ENCODE data around the gene SLFN5.
"Not testable (repeated sequence)": the region's sequence is repeated elsewhere in the genome, so short reads cannot be mapped to it uniquely, and the experiment has no call there.

SLFN5 gene

DNA sequence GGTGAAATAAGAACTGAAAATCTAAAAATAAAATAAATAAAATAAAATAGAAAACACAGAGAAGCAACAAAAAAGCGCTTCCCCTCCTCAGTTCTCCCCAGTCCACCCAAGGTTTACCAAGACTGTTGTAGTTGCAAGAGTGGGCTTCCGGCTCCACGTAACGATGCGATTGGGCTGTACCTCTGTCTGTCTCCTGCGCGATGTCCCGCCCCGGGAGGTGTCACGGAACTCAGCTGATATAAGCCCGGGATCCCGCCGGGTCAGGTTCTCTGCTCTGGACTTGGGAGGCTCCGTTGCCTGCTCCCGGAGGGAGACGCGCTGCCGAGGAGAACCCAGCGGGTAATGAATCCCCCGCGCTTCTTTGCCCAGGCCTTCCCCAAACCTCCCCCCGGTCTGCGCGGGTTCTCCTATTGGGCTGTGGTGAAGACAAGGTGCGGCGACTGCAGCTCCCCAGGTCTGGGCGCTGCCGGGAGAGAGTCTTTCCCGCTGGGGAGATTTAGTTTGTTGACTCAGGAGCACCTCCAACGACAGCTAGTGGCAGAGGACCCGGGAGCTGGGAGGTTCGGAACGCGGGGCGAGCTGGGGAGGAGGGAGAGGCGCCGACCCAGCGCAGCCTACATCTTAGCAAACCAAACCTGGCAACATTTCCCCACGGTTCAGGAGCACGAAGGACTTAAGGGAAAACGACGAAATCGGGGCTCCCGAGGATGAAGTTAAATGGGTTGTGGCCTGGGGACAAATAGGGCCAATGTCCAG is at the start of gene SLFN5:
Gene SLFN5, plus strand, starts transcription at position 268 of the 756 bp plus-strand sequence. CDS start 15,619 bp downstream, outside the sequence.
- no peak for FAIRE-seq

DNA sequence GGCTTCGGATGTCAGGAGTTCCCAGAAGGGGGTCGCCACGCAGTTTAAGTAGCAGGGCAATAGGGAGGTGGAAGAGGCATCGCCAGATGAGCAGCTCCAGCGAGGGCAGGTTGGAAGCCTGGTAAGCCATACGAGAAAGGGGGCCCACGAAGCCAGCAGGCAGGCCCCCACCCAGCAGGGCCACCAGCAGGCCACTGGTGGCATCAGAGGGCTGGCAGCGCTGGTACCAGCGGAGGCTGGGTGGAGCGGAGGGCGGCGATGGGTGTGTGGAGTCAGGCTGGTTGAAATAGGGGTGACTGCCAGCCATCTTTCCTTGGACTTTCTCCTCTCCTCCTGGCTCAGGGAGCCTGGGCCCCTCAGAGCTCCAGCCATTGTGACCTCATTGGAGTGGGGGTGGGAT is 48.9 kb upstream of the SLFN5 start, which contains the start of gene SLC35G3:
Gene SLC35G3, minus strand, starts transcription at position 393 of the 400 bp plus-strand sequence. Its CDS starts 86 bp downstream, at position 307.
- FAIRE-seq, result not testable (repeated sequence)

DNA sequence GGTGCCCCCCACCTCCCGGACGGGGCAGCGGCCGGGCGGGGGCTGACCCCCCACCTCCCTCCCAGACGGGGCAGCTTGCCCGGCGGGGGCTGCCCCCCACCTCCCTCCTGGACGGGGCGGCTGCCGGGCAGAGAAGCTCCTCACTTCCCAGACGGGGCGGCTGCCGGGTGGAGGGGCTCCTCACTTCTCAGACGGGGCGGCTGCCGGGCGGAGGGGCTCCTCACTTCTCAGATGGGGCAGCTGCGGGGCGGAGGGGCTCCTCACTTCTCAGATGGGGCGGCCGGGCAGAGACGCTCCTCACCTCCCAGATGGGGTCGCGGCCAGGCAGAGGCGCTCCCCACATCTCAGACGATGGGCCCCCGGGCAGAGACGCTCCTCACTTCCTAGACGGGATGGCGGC is 47.8 kb upstream of the SLFN5 start:
- not testable (repeated sequence) for FAIRE-seq

DNA sequence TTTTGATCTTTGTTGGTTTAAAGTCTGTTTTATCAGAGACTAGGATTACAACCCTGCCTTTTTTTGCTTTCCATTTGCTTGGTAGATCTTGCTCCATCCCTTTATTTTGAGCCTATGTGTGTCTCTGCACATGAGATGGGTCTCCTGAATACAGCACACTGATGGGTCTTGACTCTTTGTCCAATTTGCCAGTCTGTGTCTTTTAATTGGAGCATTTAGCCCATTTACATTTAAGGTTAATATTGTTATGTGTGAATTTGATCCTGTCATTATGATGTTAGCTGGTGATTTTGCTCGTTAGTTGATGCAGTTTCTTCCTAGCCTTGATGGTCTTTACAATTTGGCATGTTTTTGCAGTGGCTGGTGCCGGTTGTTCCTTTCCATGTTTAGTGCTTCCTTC is 40.3 kb upstream of the SLFN5 start:
- FAIRE-seq, result not testable (repeated sequence)

DNA sequence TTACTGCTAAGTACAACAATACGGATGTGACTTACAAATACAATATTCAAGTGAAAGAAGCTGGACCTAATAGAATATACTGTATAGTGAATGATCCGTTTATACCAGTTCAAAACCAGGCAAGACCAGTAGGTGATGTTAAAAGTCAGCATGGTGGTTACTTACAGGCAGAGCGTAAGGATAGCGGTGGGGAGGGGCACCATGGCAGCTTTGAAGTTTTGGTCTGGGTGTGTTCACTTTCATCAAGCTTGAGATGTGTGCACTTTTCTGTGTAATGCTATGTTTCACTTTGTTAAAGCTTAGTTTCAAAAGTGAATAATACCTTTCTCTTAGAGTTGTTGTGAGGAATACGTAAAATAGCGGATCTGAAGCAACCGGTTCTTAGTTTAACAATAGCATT is 32.1 kb upstream of the SLFN5 start:
- FAIRE-seq, result no peak

DNA sequence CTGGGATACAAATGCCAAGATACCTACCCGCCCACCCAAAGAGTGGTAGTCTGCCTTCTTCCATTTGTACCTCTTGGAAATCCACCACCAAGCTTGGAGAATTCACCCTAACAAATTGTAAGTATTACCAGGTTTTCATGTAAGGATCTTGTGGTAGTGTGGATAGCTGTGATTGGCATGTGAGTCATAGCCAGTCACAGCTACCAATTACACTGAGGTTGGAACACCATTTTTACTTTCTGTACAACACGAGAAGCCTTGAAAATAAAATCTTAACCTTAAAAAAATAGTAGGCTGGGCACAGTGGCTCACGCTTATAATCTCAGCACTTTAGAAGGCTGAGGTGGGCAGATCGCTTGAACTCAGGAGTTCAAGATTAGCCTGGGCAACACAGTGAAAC is 30.2 kb upstream of the SLFN5 start:
- no peak for FAIRE-seq

DNA sequence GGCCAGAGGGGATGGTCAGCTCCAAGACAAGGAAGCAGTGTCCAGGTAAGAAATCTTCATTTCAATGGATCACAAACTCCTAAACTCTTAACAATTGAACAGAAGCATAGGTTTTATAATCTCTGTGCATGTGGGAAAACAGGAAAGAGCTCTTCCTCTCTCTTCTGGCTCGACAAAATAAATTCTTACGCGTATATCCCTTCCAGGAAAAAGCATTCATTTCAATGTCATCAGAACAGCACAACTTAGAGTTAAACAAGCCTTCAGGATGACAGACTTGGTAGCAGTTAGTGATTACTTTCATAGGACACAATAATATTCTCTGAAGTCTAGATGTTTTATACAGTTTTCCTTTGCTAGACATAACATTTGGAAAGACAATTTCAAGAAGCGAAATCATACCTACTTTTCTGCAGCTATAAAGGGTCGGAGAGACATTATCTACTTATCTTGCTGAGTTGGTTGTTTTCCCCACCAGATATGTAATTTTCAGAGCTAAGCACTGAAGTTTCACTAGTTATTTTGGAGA is 29.4 kb upstream of the SLFN5 start:
- FAIRE-seq, result no peak

DNA sequence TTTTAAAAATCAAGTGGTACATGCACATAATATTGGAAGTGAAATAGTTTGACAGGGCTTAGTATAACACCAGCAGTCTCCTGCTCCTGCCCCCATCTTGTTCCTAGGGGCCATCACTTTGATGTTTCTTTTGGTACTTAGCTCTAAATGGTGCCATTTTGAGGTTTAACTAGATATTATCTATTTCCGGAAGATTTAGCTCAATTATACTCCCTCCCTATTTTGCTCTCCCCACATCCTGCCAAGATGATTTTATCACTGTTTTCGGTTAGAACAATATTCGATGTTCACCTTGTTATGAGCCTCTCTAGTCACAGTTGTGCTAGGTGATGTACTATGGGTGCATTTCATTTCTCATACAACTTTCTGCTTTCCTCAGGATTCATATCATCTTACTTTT is 28.7 kb upstream of the SLFN5 start:
- no peak for FAIRE-seq

DNA sequence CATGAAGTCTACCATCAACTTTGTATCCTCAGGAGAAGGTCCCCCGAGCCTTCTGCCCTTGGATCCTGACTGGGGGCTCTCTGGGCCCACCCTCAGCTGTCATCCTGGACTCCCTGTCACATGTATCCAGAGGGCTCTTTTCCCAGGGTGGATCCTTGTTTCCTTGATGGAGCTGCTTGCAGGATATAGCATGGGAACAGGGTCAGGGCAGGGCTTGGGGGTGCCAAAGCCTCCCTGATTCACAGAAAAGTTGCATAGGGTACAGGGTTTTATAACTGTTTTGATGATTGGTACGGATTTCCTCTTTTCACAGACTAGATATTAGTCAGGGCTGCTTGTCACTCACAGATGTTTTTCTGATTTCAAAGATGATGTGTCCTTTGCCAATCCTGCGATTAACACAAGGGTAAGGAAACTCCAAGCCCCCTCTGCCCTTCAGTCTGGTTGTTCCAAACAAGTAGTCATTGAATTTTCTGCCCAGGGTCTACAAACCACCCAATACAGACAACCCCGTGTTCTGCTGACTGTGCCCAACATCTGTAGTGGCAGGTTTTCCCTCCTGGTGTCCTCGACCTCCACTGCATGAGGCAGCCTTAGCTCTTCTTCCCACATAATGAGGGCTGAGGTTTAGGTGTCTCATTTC is 28.1 kb upstream of the SLFN5 start:
- no peak for FAIRE-seq

DNA sequence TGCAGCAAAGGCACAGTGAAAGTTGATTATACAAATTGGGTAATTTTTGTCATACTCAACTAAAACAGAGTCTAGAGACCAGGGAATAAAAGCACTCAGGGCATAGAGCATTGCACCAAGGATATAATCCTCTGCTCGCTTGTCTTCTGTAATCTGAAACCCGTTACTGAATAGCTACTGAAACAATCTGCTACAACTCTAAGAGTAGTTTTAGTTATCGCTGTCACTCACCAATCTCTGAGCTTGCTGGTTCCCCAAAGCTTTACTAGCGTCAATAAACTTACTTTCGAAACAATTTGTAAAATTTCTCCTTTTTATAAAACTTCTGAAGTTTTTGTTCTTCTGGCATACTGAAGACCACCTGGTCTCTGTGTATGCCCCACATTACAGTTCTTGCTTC is 25.8 kb upstream of the SLFN5 start:
- FAIRE-seq, result no peak

DNA sequence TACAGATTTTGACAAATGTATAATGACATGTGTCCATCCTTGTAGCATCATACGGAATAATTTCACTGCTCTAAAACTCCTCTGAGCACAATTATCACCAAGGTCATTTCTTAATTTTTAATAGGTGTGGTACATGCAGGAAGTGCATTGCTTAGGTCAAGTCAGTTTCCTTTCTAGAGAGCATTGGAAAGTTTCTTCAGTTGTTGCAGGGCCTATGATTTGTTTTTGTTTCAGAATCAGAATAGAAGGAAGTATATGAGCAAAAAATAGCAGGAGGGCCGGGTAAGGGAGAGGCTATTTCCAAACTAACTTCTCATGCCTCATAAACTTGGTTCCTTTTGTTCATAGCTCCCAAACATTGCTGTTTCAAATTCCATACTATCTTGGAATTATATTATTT is 24.0 kb upstream of the SLFN5 start:
- no peak for FAIRE-seq

DNA sequence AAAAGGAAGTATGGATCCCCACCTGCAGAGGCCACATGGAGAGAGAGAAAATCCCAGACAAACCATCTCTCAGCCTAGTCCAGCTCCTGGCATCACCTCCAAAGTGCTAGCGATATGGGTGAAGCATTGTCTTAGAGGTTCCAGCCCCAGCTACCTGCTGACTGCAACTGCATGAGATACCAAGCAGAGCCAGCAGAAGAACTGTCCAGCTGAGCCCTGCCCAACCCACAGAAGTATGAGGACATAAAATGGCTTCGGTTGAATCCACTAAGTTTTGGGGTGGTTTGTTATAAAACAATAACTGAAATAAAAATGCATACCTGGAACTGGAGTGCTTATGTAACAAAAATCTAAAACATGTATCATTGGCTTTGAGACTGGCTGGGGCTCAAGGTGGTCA is 20.4 kb upstream of the SLFN5 start:
- FAIRE-seq, result no peak

DNA sequence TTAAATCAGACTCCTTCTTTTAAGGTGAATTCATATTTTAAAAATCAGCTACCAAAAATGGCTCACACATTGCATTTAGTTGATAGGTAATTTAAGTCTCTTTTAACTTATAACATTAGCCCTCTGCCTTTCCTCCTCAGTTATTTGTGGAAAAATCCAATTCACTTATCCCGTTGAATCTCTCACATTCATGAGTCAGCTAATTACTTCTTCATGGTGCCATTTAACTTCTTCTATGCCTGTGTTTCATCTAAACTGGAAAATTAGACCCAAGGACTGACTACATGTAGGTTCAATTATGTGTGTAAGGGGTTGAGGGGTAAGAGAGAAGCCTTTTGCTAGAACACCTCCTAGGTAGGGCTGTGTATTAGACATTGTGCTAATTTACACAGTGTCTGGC is 18.4 kb upstream of the SLFN5 start:
- no peak for FAIRE-seq

DNA sequence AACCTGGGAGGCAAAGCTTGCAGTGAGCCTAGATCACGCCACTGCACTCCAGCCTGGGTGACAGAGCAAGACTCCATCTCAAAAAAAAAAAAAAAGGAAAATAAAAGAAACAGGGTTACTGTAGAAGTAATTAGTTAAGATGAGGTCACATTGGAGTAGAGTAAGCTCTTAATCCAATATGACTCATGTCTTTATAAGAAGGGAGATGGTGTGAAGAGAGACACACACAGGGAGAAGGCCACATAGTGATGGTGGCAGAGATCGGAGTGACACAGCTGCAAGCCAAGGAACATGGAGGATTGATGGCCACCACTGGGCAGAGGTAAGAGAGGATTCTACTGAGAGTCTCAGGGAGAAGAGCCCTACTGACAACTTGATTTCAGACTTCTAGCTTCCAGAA is 15.3 kb upstream of the SLFN5 start:
- no peak for FAIRE-seq

DNA sequence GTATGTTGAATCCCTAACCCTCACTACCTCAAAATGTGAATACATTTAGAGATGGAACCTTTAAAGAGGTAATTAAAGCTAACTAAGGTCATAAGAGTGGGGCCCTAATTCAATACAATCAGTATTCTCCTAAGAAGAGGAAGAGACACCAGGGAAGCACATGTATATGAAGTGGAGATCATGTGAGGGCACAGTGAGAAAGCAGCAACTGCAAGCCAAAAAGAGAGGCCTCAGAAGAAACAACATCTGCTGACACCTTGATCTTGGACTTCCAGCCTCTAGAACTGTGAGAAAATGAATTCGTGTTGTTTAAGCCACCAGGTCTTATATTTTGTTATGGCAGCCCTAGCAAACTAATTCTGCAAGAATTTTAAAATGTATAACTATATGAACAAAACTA is 13.2 kb upstream of the SLFN5 start:
- no peak for FAIRE-seq

DNA sequence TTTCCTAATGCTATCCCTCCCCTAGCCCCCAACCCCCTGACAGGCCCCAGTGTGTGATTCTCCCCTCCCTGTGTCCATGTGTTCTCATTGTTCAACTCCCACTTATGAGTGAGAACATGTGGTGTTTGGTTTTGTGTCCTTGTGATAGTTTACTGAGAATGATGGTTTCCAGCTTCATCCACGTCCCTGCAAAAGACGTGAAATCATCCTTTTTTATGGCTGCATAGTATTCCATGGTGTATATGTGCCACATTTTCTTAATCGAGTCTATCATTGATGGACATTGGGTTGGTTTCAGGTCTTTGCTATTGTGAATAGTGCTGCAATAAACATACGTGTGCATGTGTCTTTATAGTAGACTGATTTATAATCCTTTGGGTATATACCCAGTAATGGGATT is 8.6 kb upstream of the SLFN5 start:
- FAIRE-seq, result not testable (repeated sequence)

DNA sequence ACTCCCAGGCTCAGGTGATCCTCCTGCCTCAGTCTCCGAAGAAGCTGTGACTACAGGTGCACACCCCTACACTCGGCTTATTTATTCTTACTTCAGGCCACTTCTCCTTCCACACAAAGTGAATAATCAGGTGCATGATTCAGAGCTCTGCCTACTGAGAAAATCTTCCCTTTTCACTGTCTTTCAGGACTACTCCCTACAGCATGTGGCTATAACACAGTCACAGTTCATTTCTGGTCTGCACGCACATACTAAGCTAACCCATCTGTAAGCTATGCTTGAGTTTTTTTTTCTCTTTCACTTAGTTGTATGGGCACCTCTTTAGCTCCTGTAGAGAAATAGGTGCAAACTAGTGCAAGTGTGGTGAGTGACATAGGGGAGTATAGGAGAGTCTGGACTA is 7.6 kb upstream of the SLFN5 start:
- no peak for FAIRE-seq

DNA sequence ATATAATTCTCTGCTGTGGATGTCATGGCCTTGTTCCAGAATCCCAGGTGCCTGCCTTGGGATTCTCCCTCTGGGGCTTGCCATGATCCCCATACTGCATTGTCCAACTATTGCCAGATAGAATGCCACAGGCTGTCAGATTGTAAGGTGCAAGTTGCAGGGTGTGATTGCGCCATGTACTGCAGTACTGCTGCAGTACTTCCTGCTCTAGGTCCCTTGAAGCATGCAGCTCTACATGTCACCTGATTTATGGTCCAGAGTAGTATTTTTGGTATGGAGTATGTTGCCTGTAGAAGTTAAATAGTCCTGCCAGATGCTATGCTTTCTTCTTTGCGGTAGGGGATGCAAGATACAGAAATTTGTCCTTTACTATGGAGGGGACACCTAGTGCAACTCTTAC is 7.0 kb upstream of the SLFN5 start:
- FAIRE-seq, result no peak

DNA sequence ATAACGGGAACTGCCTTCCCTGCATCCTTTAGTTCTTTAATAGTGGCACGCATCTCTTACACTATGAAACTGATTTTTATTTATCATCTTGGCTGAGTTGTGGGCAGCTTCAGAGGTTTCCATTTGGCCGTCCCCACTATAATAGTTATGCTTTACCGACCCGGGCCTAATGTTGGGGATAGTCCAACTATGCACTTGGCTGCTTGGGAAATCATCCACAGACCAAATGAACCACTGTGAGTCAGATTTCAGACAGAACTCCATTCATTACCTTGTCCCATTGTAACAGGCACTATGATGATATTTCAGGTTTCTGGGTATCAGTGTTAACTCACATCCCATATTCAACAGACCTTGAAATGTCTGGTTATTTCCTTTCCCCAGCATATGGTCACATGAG is 6.1 kb upstream of the SLFN5 start:
- no peak for FAIRE-seq

DNA sequence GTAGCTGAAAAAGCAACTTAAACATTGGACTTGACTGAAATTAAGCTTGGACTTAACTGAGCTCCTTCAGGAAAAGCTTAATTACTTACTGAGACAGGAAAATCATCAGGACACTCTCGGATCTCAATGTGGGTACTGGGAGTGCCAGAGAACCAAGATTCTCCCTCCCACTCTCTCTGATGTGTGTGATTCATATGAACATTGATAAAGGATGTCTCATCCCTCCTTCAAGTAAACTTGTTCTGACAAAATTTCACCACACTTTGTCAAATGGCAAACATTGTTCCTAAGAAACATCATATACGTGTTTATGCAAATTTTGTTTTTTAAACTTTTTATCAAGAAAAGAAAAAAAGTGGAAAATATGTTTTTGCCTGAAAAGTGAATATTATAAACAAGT is 4.1 kb upstream of the SLFN5 start:
- FAIRE-seq, result no peak

DNA sequence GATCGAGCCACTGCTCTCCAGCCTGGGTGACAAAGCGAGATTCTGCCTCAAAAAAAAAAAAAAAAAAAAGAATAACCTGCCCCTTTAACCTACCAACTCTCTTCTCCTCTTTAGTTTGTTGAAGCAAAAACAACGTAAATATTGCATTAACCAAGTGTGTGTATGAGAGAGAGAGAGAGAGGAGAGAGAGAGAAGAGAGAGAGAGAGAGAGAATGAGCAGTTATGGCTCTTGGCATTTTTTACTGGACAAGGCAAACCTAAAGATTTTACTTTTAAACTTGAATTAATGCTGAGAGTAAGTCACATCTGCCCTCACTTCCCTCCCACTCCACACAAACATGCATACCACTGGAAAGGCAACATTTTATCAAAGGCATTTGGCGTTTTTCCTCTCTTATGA is 3.0 kb upstream of the SLFN5 start:
- no peak for FAIRE-seq

DNA sequence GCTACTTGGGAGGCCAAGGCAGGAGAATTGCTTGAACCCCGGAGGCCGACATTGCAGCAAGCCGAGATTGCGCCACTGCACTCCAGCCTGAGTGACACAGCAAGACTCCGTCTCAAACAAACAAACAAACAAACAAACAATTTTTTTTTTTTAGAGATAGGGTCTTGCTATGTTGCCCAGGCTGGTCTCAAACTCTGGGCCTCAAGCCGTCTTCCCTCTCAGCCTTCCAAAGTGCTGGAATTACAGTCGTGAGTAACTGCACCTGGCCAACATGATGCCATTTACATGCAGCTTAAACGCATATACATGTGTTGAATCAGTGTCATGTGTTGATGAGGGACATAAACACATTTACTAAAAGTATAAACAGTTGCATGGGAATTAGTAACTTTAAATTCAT is 2.0 kb upstream of the SLFN5 start:
- FAIRE-seq, result no peak

DNA sequence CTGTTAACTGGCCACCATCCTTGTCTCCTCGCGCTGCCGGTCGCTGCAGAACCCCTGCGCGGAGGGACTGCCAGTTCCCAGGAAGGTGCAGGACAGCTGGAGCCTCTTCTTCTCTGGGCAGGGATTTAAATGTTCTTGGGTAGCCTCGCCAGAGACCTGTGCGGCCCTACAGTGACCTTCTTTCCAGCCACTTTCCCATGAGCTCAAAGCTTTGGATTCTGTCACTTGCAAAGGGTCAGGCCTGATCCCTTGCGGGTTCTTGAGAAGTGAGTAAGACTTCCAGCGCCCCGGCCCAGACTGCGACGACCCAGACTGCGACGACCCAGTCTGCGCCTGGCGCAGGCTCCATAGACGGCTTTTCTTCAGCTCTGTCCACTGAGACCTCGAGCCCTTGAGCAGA is 1.4 kb upstream of the SLFN5 start:
- no peak for FAIRE-seq

DNA sequence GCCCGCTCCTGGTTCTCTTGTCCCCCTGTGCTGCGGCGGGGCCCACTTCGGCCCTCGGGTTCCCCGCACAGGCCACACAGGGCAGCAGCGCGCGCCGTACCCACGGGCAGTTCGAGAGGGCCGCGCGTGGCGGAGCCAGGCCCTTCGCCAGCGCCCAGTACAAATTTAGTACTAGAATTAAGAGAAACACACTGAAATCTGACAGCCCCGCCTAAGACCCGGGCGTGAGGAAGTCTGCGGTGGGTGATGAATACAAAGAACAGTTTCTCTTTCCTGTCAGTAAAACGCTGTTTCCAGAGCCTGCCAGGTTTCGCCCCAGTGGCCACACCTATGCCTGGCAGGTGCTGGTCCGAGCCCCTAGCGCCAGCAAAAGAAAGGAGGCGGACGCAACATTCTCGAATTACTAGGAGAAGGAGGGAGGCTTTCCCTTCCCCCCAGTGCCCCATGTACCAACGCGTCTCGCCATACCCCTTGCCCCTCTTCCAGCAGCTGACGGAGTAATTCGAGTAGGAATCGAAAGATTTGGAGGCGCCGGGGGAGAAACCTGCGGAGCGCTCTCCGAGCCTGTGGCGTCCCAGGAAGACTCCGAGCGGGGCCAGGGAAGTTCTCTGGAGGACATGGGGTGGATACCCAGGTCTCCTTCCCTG is 591 bp upstream of the SLFN5 start:
- FAIRE-seq, result no peak
